ENCODE measurements around the gene RNF138. TPM values are rescaled to one million over a fixed set of nuclear protein-coding genes. Genes with fewer than 3 reads are reported as not detected.

The RNF138 gene
- total RNA-seq, 1 donor from 2014 or later: 30.5 TPM

DNA sequence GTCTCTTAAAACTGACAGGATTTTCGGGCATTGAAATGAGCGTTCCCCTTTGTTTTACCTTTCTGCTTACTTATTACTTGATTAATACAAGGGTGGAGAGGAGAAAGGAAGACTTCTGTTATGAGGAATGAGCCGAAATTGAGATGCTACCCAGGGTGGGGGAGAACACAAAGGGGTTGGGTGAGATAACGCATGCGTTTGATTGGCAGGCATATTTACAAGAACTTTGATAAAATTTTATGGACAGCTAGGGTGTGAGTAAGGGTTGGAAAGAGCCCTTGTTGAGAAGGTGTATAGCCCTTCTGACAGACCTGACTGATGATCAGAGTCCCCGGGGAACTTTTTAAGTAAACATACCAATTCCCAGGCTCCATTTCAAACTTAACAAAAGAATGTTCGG is 1.8 kb downstream of the RNF138 start:
- no peak for DNase-seq (ENCODE audit: low spot score)
- TF ChIP-seq CTCF (IDR thresholded peaks at IDR 0.05; ENCODE audit: unreplicated experiment): no peak
- peaks cover 8% of the 10 kb centered on the region for H3K27me3 Mint-ChIP-seq (ENCODE audit: unreplicated experiment)
- H3K4me1 Mint-ChIP-seq (ENCODE audit: unreplicated experiment): peaks cover 14% of the 10 kb centered on the region
- peak overlapping the region; percentile 88 for H3K27ac Mint-ChIP-seq (ENCODE audit: unreplicated experiment)
- no peaks in the 10 kb centered on the region for H3K9me3 Mint-ChIP-seq (ENCODE audit: unreplicated experiment)
- peak overlapping the region; percentile 94 for H3K4me3 Mint-ChIP-seq (ENCODE audit: unreplicated experiment)
- H3K36me3 Mint-ChIP-seq (ENCODE audit: low read depth, unreplicated experiment): peaks cover 8% of the 10 kb centered on the region

DNA sequence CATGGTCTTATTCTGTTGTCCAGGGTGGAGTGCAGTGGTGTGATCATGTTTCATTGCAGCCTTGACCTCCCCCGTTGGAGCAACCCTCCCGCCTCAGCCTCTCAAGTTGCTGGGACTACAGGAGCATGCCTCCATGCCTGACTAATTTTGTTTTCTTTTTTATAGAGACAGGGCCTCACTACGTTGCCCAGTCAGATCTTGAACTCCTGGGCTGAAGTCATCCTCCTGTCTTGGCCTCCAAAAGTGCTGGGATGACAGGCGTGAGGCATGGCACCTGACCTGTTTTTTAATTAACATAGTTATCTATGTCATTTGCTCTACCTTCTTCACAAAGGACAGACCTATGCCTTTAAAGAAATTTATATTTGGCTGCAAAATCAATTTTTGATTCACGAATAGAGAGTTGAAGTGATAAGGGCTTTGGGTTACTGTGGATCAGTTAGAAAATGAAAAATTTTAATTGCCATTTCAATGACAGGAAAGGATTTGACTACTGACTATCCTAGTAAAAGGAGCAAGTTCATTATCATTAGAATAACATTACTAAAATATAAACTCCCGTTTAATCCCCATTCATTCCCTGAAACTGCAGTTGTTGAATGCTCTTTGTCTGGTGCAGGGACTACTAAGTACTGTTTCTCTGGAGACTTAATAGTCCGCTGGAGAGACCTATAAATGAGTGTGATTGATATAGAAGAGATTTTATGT is 3.7 kb downstream of the RNF138 start:
- no peak for TF ChIP-seq CTCF (IDR thresholded peaks at IDR 0.05; ENCODE audit: unreplicated experiment)
- peaks cover 8% of the 10 kb centered on the region for H3K27me3 Mint-ChIP-seq (ENCODE audit: unreplicated experiment)
- H3K36me3 Mint-ChIP-seq (ENCODE audit: low read depth, unreplicated experiment): peaks cover 8% of the 10 kb centered on the region
- H3K4me1 Mint-ChIP-seq (ENCODE audit: unreplicated experiment): peaks cover 14% of the 10 kb centered on the region
- H3K4me3 Mint-ChIP-seq (ENCODE audit: unreplicated experiment): peak overlapping the region; percentile 16
- DNase-seq (ENCODE audit: low spot score): no peak
- H3K9me3 Mint-ChIP-seq (ENCODE audit: unreplicated experiment): no peaks in the 10 kb centered on the region
- no peak overlapping the region for H3K27ac Mint-ChIP-seq (ENCODE audit: unreplicated experiment)

- no peak for TF ChIP-seq CTCF (IDR thresholded peaks at IDR 0.05; ENCODE audit: unreplicated experiment)
- no peak overlapping the region for H3K27ac Mint-ChIP-seq (ENCODE audit: unreplicated experiment)
- H3K4me1 Mint-ChIP-seq (ENCODE audit: unreplicated experiment): peaks cover 14% of the 10 kb centered on the region
- H3K36me3 Mint-ChIP-seq (ENCODE audit: low read depth, unreplicated experiment): peaks cover 8% of the 10 kb centered on the region
- no peak for DNase-seq (ENCODE audit: low spot score)
- H3K27me3 Mint-ChIP-seq (ENCODE audit: unreplicated experiment): peaks cover 8% of the 10 kb centered on the region
- peak overlapping the region; percentile 16 for H3K4me3 Mint-ChIP-seq (ENCODE audit: unreplicated experiment)
- no peaks in the 10 kb centered on the region for H3K9me3 Mint-ChIP-seq (ENCODE audit: unreplicated experiment)
These were observed 4.2 kb downstream of the RNF138 start for GRCh38 chr18:32095900-32096229.

- DNase-seq (ENCODE audit: low spot score): no peak
- Mint-ChIP-seq H3K27me3 (ENCODE audit: unreplicated experiment) (peaks cover 6% of the 10 kb centered on the region), H3K27ac (ENCODE audit: unreplicated experiment) (no peak overlapping the region), H3K36me3 (ENCODE audit: low read depth, unreplicated experiment) (peaks cover 8% of the 10 kb centered on the region), H3K4me3 (ENCODE audit: unreplicated experiment) (no peak overlapping the region), H3K9me3 (ENCODE audit: unreplicated experiment) (no peaks in the 10 kb centered on the region), H3K4me1 (ENCODE audit: unreplicated experiment) (peaks cover 11% of the 10 kb centered on the region)
- no peak for TF ChIP-seq CTCF (IDR thresholded peaks at IDR 0.05; ENCODE audit: unreplicated experiment)
These were observed 5.3 kb downstream of the RNF138 start for GRCh38 chr18:32096946-32097345.

- no peak overlapping the region for H3K27ac Mint-ChIP-seq (ENCODE audit: unreplicated experiment)
- H3K9me3 Mint-ChIP-seq (ENCODE audit: unreplicated experiment): no peaks in the 10 kb centered on the region
- no peaks in the 10 kb centered on the region for H3K4me1 Mint-ChIP-seq (ENCODE audit: unreplicated experiment)
- H3K36me3 Mint-ChIP-seq (ENCODE audit: low read depth, unreplicated experiment): no peaks in the 10 kb centered on the region
- no peak for TF ChIP-seq CTCF (IDR thresholded peaks at IDR 0.05; ENCODE audit: unreplicated experiment)
- no peaks in the 10 kb centered on the region for H3K27me3 Mint-ChIP-seq (ENCODE audit: unreplicated experiment)
- DNase-seq (ENCODE audit: low spot score): no peak
- H3K4me3 Mint-ChIP-seq (ENCODE audit: unreplicated experiment): no peak overlapping the region
These were observed 12.8 kb downstream of the RNF138 start for GRCh38 chr18:32104516-32104915.

Data from endothelial cell (in vitro differentiated cells).